CD4-positive, alpha-beta T cell treated with Interleukin-2 at 100 ng/mL for 4 hours (primary cell): ENCODE measurements around the gene FTSJ3.

Experiments used
- DNase-seq: peaks from one replicate; pipeline ENCODE4 v3.0.0-alpha.2; 2020; ENCODE audit warnings: low spot score

Gene FTSJ3

DNA sequence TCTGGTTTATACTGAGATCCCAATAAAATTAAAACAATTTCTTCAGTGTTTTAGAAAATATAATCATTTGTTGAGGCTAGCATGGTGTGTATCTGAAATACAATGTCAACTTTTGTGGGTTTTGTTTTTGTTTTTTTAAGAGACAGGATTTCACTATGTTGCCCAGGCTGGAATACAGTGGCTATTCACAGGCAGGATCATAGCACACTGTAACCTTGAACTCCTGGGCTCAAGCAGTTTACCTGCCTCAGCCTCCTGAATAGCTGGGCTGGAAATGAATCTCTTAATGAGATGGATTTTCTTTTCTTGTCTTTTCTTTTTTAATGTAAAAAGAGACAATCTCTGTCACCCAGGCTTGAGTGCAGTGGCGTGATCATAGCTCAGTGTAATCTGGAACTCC is 41.3 kb downstream of the FTSJ3 start:
- no peak for DNase-seq

- DNase-seq = no peak
These were observed 41.9 kb downstream of the FTSJ3 start for GRCh38 chr17:63785556-63785955.

GRCh38 chr17:63783522-63783921 is 43.9 kb downstream of the FTSJ3 start:
- no peak for DNase-seq

DNA sequence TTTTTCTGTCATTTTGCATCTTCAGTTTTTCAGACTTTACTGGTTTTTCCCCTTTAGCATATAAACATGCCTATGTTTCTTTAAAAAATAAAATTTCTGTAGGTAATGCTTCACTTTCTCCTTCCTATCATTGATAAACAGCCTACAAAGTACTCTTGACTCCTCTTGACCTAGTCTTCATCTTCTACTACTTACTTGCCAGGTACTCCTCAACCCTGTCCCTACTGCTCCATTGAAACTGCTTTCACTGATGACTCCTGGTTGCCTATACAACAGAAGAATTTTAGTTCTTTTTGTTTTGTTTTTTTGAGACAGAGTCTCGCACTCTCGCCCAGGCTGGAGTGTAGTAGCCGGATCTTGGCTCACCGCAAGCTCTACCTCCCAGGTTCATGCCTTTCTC is 46.5 kb downstream of the FTSJ3 start:
- no peak for DNase-seq

GRCh38 chr17:63780507-63780906 is 47.0 kb downstream of the FTSJ3 start:
- no peak for DNase-seq

- DNase-seq = no peak
These were observed 52.0 kb downstream of the FTSJ3 start for GRCh38 chr17:63775420-63775819.

- no peak for DNase-seq
These were observed 52.5 kb downstream of the FTSJ3 start for GRCh38 chr17:63774969-63775265.

DNA sequence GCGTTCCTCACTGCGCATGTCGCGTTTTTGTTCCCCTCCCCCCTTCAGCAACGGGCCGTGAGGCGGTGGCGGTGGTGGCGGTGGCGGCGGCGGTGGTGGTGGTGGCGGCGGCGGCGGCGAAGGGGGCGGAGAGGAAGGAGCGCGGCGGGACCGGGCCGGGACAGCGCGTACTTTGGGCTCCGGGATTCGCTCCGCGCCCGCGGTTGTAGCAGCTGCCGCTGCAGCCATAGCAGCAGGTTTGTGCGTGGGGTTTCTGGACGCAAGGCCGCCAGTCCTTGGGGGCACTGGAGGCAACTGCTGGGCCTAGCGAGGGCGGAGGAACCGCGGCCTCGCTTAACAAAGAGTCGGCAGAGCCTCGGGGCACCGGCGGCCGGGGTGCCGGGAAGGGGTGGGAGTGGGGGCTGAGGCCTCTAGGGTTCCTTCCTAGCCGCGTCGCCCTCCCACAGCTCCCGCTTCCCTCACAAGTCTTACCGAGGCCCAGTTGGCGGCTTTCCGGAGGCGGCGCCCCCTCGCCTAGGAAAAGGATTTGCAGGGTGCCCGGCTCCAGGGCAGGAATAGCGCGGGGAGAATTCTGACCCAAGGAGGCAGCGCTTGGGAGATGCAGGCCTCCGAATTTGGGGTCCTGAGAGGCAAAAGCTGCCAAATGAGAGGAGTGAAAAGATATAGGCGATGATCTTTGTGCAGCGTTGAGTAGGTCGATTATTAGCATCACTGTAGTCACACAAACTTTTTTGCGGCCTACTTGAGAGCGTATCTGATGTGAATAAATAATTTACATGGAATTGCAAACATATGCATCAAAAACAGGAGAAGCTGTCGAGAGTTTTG is 53.1 kb downstream of the FTSJ3 start, which contains the start of gene DDX42:
Gene DDX42 (plus strand): TSS at position 30 of the 828 bp plus-strand sequence. CDS start 12,880 bp downstream, outside the sequence.
- DNase-seq = no peak

DNA sequence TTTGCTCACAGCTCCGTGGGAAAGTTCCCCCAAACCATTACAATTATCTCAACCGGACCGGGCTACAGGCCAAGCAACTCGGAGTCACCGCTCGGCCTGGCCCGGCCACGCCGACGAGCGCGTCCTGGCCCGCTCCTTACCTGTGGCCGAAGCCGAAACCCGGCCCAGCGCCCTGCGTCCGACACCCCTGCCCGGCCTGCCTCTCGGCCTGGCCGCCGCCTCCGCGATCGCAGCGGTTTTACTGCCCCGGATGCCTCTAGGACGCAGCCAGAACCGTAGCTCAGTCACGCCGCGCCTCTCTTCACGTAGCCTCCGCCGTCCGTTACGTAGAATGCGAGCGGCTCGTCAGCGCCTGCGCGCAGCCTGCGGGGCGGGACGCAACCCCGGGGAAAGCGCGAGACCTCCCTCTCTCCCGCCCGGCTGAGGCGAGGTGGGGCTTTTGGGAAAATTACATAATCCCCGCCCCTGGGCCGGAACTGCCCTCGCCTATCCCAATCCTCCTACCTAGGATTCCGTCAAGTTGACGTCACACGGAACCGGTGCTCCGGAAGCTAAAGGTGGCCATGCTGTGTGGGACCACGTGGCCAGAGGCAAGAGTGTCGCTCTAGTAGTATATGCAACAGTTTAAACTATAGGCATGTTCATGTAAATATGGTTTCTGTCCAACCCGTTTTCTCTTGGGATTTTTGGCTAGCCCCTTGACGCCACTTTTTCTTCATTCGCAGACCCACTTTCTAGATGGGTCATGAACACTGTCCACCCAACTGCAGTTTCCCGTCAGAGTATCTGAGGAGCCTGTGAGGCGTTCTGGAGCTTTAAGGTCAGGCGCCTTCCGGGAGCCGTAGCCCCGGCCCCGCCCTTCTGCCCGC is 54.0 kb downstream of the FTSJ3 start, which contains the start of gene CCDC47:
Gene CCDC47 (minus strand): TSS at position 326 of the 869 bp plus-strand sequence. CDS start 7,422 bp downstream, outside the sequence.
- peak; percentile 99 for DNase-seq

DNA sequence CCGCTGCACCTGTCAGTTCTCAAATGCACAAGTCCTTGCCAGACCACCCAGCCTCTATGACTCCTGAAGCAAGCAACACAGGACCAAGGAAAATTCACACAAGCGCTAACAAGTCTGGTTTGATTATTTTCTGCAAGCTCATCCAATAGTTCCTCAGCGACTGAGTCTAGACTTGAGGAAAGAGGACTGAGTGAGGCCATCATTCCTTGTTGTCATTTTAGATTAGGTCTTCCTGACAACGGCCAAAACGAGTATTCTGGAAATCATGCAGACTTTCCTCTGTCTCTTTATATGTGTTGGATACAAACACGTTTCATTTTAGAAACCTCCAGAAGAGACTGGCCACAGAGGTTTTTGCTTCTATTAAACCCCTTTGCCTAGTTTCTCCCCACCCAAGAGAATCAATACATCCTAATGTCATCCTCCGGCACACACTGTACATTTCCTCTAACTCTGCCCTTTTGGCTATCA is 54.6 kb downstream of the FTSJ3 start:
- DNase-seq = no peak
